ENCODE results near the gene OSGIN1. TPM values are rescaled to one million over a fixed set of nuclear protein-coding genes. Genes with fewer than 3 reads are reported as not detected.

OSGIN1 gene
- total RNA-seq, 2 donors from 2014 or later, result 4.4 to 9.4 TPM

DNA sequence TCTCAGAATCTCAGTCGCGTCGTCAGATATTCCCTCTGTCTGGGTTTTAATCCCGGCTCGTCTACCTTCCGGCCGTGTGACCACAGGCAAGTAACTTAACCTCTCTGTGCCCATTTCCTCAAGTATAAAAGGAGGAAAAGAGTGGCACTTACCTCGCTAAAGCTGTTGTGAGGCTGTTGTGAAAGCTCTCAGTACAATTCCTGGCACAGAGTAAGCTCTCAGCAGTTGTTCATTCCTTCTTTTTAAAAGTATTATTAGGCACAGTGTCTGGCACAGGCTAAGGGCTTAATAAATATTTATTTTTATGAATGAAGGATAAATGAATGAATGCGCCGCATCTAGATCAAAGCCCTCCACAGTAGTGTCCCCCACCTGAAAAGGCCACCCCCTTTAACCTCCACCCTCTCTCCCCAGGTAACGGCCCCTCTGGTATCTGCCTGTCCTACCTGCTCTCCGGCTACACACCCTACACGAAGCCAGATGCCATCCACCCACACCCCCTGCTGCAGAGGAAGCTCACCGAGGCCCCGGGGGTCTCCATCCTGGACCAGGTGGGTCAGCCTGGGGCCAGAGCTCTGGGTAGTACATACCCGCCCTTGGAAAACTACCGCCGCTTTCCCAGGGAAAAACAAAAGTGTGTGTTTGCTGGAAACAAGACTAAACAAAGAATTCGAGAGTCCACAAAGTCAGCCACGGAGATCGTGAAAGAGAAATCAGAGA is 6.0 kb downstream of the OSGIN1 start:
- intact Hi-C loops (cut with DNase I), result loop anchor here (10.0 kb wide), 1 partner anchor 326 kb away; no protein-coding TSS in a partner anchor
- Histone ChIP-seq H3K9me3 (no peaks in the 10 kb centered on the region), H3K4me1 (replicated peaks) (no peaks in the 10 kb centered on the region), H3K36me3 (no peaks in the 10 kb centered on the region), H3K27ac (no peak overlapping the region), H3K4me3 (no peak overlapping the region), H3K27me3 (replicated peaks; ENCODE audit: insufficient read depth) (no peaks in the 10 kb centered on the region)
- TF ChIP-seq POLR2A (IDR thresholded peaks at IDR 0.05) (no peak), POLR2AphosphoS5 (IDR thresholded peaks at IDR 0.05) (no peak)
- TF ChIP-seq, protein P1, sequence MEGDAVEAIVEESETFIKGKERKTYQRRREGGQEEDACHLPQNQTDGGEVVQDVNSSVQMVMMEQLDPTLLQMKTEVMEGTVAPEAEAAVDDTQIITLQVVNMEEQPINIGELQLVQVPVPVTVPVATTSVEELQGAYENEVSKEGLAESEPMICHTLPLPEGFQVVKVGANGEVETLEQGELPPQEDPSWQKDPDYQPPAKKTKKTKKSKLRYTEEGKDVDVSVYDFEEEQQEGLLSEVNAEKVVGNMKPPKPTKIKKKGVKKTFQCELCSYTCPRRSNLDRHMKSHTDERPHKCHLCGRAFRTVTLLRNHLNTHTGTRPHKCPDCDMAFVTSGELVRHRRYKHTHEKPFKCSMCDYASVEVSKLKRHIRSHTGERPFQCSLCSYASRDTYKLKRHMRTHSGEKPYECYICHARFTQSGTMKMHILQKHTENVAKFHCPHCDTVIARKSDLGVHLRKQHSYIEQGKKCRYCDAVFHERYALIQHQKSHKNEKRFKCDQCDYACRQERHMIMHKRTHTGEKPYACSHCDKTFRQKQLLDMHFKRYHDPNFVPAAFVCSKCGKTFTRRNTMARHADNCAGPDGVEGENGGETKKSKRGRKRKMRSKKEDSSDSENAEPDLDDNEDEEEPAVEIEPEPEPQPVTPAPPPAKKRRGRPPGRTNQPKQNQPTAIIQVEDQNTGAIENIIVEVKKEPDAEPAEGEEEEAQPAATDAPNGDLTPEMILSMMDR (IDR thresholded peaks at IDR 0.05), result no peak
- DNase-seq (ENCODE audit: low spot score), result no peak
- 76% methylated on average over 21 of the region's 21 CpGs for WGBS

DNA sequence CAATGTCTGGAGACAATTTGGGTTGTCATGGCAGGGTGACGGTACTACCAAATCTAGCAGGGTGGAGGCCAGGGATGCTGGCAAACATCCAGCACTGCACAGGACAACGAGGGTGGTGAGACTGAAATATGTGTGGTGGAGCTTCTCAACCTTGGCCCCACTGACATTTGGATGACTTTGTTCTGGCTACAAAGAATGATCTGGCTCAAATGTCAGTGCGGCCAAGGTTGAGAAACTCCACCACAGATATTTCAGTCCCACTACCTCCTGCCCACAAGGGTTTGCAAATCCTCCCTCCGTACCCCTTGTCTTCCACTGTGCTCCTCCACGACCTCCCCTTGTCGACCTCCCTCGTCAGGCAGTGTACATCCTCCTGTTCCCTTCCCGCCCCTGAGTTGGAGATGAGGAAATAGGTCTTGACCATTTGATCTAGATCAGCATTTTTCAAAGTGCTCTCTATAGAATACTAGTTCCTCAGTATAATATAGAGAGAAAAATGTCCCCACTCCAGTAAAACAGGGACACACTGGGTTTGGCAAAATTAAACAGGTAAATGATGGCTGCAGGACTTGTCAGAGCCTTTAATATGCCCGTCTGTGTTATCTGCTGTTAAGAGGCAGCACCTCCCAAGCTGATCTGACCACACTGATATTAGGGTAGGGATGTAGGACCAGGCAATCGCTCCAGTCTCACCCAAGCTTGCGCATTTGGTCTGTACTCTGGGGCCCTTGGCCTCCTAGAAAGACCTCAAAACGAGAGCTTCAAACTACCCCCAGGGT is 6.8 kb downstream of the OSGIN1 start:
- intact Hi-C loops (cut with DNase I), result loop anchor here (10.0 kb wide), 3 partner anchors 215 to 525 kb away; no protein-coding TSS in a partner anchor
- no peak for DNase-seq (ENCODE audit: low spot score)
- Histone ChIP-seq H3K27me3 (replicated peaks; ENCODE audit: insufficient read depth) (no peaks in the 10 kb centered on the region), H3K9me3 (no peaks in the 10 kb centered on the region), H3K4me1 (replicated peaks) (no peaks in the 10 kb centered on the region), H3K27ac (no peak overlapping the region), H3K4me3 (no peak overlapping the region), H3K36me3 (no peaks in the 10 kb centered on the region)
- 86% methylated on average over 12 of the region's 12 CpGs for WGBS
- TF ChIP-seq, protein P1 (IDR thresholded peaks at IDR 0.05), result no peak
- TF ChIP-seq POLR2AphosphoS5 (IDR thresholded peaks at IDR 0.05), result no peak
- TF ChIP-seq POLR2A (IDR thresholded peaks at IDR 0.05), result no peak

DNA sequence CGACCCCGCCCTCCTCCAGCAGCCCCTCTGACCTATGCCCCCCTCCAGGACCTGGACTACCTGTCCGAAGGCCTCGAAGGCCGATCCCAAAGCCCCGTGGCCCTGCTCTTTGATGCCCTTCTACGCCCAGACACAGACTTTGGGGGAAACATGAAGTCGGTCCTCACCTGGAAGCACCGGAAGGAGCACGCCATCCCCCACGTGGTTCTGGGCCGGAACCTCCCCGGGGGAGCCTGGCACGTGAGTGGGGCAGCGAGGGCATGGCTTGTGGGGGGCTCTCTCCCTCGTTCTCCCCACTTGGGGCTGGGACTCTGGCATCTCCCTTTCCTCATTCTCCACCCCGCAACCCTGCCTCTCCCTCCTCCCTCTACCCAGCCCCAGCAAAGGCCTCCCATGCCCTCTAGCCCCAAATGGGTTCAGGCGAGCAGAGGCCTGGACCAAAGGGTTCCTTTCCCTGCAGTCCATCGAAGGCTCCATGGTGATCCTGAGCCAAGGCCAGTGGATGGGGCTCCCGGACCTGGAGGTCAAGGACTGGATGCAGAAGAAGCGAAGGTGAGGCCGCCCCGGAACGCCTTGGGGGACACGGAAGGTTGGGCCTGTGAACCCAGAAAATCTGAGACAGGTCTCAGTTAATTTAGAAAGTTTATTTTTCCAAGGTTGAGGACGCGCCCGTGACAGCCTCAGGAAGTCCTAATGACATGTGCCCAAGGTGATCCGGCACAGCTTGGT is 7.6 kb downstream of the OSGIN1 start:
- no peak overlapping the region for H3K27ac ChIP-seq
- H3K36me3 ChIP-seq, result no peaks in the 10 kb centered on the region

DNA sequence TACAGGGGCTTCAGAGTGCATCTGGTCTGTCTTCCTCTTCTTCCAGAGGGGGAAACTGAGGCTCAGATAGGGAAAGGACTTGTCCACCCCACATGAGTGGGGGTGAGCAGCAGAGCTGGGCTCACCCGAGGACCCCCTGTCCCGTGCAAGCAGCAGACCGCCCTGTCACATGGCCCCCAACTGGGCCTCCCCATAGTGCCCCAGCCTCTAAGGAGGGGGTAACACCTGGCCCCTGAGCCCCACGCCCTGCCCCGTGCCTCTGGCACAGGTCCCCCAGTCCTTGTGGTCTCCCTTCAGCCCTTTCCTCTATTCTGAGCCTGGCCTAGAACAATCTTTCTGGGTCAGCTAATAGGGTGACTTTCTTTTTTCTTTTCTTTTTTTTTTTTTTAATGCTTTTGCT is 8.6 kb downstream of the OSGIN1 start:
- Histone ChIP-seq H3K9me3 (no peaks in the 10 kb centered on the region), H3K27ac (no peak overlapping the region), H3K4me1 (replicated peaks) (no peaks in the 10 kb centered on the region), H3K27me3 (replicated peaks; ENCODE audit: insufficient read depth) (no peaks in the 10 kb centered on the region), H3K36me3 (no peaks in the 10 kb centered on the region), H3K4me3 (no peak overlapping the region)
- WGBS, result 80% methylated on average over 5 of the region's 5 CpGs
- intact Hi-C loops (cut with DNase I), result loop anchor here (10.0 kb wide), 2 partner anchors 213 to 523 kb away; no protein-coding TSS in a partner anchor
- no peak for TF ChIP-seq POLR2A (IDR thresholded peaks at IDR 0.05)
- TF ChIP-seq POLR2AphosphoS5 (IDR thresholded peaks at IDR 0.05), result no peak
- TF ChIP-seq, protein P1 (IDR thresholded peaks at IDR 0.05), result no peak
- DNase-seq (ENCODE audit: low spot score), result no peak

More for the DNA sequence above, 7.6 kb downstream of the OSGIN1 start:
- intact Hi-C loops (cut with DNase I), result loop anchor here (10.0 kb wide), 2 partner anchors 214 to 524 kb away; no protein-coding TSS in a partner anchor
- Histone ChIP-seq H3K4me3 (no peak overlapping the region), H3K9me3 (no peaks in the 10 kb centered on the region), H3K27me3 (replicated peaks; ENCODE audit: insufficient read depth) (no peaks in the 10 kb centered on the region), H3K4me1 (replicated peaks) (no peaks in the 10 kb centered on the region)
- TF ChIP-seq POLR2AphosphoS5 (IDR thresholded peaks at IDR 0.05) (no peak), POLR2A (IDR thresholded peaks at IDR 0.05) (no peak)
- TF ChIP-seq, protein P1 (IDR thresholded peaks at IDR 0.05), result no peak
- DNase-seq (ENCODE audit: low spot score), result no peak
- 93% methylated on average over 29 of the region's 29 CpGs for WGBS

Measured in prostate gland (tissue), 2 donors.